Anterior cingulate cortex (tissue), 58 donors: Measurements from ENCODE around the gene ARHGDIG.
"Not testable (repeated sequence)": the region's sequence is repeated elsewhere in the genome, so short reads cannot be mapped to it uniquely, and the experiment has no call there.

Experiments used
- DNase-seq, 58 donors: peaks; one replicate each; lab custom pipeline; 2025; lab: John Stamatoyannopoulos, UW

The ARHGDIG gene

GRCh38 chr16:321532-321931 lies 41.1 kb downstream of the ARHGDIG start:
- DNase-seq, result no peak

GRCh38 chr16:322476-323143 lies 42.2 kb downstream of the ARHGDIG start:
- DNase-seq, result no peak

GRCh38 chr16:324201-324450 lies 43.7 kb downstream of the ARHGDIG start:
- no peak for DNase-seq

- DNase-seq, result no peak
Observed at GRCh38 chr16:324451-325334, 44.3 kb downstream of the ARHGDIG start.

- DNase-seq, result no peak
Observed at GRCh38 chr16:325375-326145, 45.2 kb downstream of the ARHGDIG start.

GRCh38 chr16:330741-331140 lies 50.4 kb downstream of the ARHGDIG start:
- no peak for DNase-seq

- DNase-seq, result not testable (repeated sequence)
Observed at GRCh38 chr16:331181-331814, 50.9 kb downstream of the ARHGDIG start.
